DMS 273 treated with DMSO at 0.1 percent for 48 hours (cell line): ENCODE measurements around the gene SLC12A4.
"Not testable (repeated sequence)": the region's sequence is repeated elsewhere in the genome, so short reads cannot be mapped to it uniquely, and the experiment has no call there.

ENCODE experiments used
- DNase-seq: peaks from one replicate; lab custom pipeline; 2025; lab: John Stamatoyannopoulos, UW

The SLC12A4 gene

DNA sequence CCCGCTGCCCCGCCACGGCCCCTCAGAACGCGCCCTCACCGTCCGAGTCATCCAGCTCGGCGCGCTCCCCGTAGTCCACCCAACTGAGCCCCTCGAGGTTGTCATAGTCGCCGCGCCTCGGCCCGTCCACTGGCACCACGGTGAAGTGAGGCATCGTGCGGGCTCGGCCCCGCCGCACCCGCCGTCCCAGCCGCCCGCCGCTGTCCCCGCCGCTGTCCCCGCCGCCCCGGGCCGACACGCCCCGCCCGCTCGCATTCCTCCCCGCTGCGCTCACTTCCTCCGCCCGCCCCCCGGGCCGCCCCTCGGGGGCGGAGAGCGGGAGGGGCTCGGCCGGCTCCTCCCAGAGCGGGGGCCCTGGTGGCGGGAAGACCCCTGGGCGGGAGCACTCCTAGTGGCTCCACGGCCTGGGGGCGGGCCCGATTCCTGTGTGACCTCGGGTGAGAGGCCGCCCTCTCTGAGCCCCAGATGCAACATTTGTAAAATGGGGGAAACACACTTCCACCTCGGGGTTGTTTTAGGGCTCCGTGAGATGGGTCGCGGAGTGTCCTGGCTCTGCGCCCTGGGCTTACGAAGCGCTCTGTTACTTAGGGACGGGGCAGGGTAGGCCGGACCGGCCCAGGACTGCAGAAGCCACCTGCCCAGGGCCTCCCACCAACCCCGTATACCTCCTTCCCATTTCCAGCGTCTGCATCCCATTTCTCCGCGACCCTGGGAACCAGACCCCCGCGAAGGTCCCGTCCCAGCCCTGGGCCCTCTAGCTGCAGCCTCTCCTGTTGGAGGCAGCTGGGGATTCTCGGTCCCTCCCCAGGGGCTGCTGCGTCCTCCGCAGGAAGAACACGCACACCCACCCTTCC, at the start of gene SLC12A4:
Gene SLC12A4, minus strand, starts transcription at position 238 of the 854 bp plus-strand sequence. Its CDS starts 84 bp downstream, at position 154.
- no peak for DNase-seq

DNA sequence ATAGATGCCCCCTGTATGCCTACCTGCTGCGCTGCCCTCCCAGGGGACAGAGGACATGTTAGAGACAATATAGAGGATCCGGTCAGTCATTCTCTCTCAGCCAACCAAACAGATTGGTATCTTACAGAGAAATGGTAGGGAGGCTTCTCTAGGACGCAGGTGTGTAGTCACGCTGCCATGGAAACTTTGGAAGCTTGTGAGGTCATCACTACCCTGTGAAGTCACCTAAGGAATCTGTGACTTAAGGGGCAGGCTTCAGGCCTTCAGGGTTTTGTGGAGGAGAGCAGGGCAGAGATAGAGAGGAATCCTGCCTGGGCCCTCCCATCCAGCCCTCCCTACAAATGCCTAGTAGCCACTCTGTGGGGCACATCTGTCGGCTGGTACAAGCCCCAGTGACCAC, 47.2 kb upstream of the SLC12A4 start, which contains the start of gene DPEP2NB:
Gene DPEP2NB, minus strand, starts transcription at position 231 of the 400 bp plus-strand sequence. Its CDS starts 141 bp downstream, at position 90.
- DNase-seq, result no peak

DNA sequence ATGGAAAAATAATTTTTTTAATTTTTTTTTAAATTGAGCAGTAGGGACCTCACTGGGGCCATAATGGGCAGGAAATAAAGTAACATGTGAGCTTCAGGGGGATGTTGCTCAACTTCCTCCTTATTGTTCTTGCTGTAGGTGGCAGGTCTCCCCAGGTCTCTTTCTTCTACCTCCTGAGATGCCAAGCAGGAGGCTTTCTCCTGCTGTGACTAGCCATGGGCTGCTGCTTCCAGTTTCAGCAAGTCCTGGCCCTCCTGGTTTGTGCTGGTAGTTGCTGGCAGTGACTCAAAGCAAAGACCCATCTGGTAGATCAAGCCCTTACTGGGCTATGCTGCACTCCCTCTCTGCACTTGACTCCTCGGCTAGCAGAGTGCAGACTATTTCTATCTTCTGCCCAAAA, 45.0 kb upstream of the SLC12A4 start:
- DNase-seq, result no peak

DNA sequence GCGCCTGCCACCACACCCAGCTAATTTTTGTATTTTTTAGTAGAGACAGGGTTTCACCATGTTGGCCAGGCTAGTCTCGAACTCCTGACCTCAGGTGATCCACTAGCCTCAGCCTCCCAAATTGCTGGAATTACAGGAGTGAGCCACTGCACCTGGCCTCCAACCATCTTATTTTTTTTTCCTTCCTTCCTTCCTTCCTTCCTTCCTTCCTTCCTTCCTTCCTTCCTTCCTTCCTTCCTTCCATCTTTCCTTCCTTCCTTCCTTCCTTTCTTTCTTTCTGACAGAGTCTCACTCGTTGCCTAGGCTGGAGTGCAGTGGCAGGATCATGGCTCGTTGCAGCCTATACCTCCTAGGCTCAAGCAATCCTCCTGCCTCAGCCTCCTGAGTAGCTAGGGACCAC, 41.4 kb upstream of the SLC12A4 start:
- DNase-seq, result not testable (repeated sequence)

DNA sequence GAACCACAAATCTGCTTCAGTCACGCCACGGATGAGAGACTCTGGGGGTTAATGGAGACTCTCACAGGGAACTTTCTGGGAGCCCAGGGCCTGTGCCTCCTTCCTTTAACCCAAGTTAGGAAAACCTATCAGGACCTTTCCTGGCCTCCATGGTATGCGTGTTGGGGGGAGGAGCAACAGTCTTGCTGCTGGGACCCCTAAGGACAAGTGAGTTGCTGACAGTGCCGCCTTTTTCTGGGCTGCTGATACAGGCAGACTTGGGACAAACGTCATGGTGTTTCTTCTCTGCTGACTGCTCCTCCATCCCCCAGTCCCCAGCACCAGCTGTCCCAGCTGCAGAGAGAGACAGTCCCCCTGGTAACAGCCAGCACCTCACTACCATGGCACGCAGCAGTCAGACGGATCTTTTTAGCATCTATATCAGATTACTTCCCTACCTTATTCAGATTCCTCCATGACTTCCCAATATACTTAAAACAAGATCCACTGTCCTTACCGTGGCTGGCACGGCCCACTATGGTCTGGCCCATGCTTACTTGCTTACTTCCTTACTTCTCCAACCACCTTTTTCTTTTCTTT, 40.8 kb upstream of the SLC12A4 start:
- DNase-seq, result no peak

DNA sequence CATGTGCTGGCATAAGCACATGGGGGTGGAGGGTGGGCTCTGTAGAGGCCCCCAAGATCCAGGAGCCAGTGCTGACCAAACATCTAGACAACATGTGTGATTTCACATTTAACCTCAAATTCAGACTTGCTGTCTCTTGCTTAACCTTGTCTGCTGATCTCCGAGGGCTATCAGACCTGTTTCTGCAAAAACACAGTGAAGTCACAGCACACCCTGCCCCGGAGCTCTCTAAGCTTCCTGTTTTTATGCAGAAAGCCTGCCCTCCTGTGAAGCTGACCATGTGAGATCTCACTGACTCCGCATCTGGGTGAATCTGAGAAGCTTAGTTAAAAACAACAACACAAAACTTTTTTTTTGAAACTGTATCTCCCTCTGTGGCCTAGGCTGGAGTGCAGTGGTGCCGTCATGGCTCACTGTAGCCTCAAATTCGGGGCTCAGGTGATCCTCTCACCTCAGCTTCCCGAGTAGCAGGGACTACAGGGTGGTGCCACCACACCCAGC, 37.4 kb upstream of the SLC12A4 start:
- no peak for DNase-seq

DNA sequence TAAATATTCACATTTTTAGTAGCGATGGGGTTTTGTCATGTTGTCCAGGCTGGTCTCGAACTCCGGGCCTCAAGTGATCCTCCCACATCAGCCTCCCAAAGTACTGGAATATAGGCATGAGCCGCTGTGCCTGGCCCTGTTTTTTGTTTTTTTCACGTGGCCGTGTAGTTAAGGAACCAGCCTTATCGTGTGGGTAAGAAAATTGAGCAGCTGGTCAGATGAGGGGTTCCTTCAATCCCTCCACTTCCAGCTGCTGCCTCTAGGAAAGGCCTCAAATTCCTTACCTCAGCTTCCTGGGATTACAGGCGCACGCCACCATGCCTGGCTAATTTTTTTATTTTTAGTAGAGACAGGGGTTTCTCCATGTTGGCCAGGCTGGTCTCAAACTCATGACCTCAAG, 36.8 kb upstream of the SLC12A4 start:
- DNase-seq, result no peak

DNA sequence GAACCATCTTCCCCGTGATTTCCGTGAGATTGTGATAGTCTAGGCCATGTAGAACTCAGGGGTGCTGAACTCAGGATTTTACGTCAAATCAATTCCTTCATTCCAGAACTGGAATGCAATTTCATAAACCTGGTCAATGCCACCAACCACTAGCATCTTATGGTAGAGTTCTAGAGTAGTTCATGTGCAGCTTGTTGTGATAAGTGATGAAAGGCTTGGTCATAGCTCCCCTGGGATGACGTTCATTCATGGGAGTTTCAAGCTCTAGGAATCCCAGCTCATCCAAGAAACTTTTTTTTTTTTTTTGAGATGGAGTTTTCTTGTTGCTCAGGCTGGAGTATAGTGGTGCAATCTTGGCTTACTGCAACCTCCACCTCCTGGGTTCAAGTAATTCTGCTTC, 34.6 kb upstream of the SLC12A4 start:
- DNase-seq, result no peak

DNA sequence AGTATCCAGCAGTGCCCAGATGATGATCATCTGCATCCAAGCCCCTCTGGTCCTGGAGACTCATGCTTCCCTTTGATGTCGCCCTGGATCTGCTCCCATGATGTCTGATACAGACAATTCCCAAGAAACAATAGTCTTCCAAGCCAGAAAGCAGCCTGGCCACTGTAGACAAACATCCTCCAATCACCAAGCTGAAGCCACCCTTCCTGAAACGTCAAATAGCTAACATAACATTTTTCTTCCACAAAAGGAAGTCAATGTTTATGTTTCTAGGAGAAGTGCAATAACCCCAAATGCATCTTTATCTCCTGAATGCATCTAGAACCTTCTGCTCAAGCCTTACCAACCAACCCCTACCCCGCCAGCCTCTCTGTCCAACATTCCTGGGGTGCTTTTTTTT, 32.0 kb upstream of the SLC12A4 start:
- no peak for DNase-seq

DNA sequence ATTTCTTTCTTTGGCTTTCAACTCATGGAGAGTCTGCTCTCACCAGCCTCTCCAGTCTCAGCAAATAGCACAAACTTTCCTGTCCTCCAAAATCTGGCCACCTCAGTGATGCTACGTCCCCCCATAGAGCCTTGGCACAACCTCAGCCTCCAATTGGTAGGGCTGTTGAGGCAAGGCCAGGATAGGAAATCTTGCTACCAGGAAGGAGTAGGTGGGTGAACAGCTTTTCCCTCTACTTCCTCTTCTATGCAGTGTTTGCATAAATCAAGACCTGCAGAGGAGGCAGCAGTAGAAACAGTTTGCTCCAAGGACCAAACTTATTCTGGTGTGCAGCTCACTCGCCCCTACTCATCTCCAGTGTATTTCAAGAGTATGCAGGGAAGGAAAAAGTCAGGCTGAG, 31.5 kb upstream of the SLC12A4 start:
- no peak for DNase-seq

DNA sequence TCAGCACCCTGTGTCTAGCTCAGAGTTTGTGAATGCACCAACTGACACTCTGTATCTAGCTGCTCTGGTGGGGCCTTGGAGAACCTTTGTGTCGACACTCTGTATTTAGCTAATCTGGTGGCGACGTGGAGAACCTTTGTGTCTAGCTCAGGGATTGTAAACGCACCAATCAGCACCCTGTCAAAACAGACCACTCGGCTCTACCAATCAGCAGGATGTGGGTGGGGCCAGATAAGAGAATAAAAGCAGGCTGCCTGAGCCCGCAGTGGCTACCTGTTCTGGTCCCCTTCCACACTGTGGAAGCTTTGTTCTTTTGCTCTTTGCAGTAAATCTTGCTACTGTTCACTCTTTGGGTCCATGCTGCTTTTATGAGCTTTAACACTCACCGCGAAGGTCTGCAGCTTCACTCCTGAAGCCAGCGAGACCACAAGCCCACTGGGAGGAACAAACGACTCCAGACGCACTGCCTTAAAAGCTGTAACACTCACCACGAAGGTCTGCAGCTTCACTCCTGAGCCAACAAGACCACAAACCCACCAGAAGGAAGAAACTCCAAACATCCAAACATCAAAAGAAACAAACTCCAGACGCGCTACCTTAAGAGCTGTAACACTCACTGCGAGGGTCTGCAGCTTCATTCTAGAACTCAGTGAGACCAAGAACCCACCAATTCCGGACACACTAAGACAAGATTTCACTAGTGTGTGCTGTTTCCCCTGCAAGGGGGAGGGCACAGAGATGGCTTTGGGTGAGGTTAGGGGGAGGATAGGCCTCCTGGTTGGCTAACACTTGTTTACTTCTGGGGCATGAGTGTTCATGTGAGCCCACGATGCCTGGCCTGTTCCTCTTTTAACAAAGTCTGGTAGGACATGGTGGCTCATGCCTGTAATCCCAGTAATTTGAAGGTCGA, 30.6 kb upstream of the SLC12A4 start, which contains the start of gene DPEP2:
Gene DPEP2, minus strand, starts transcription at position 706 of the 910 bp plus-strand sequence. CDS start 6,272 bp downstream, outside the sequence.
- DNase-seq, result not testable (repeated sequence)

DNA sequence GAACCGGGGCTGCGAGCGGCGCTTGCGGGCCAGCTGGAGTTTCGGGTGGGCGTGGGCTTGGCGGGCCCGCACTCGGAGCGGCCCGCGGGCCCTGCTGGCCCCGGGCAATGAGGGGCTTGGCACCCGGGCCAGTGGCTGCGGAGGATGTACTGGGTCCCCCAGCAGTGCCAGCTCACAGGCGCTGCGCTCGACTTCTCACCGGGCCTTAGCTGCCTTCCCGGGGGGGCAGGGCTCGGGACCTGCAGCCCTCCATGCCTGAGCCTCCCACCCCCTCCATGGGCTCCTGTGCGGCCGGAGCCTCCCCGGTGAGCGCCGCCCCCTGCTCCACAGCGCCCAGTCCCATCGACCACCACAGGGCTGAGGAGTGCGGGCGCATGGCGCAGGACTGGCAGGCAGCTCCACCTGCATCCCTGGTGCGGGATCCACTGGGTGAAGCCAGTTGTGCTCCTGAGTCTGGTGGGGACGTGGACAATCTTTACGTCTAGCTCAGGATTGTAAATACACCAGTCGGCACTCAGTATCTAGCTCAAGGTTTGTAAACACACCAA, 29.9 kb upstream of the SLC12A4 start:
- not testable (repeated sequence) for DNase-seq

DNA sequence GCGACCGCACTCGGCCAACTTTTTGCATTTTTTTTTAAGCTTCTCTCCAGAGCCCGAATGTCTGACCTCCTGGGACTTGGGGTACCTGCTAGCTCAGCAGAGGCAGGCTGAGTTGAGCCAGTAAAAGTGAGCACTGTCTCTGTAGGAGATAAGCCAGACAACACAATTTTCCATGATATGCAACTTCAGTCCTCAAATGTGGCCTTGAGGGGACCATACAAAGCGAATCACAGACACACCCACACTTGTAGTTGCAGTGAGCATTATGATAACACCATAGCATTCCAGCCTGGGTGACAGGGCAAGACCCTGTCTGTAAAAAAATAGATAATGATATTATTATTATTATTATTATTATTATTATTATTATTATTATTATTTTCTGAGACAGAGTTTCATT, 28.2 kb upstream of the SLC12A4 start:
- DNase-seq, result no peak

DNA sequence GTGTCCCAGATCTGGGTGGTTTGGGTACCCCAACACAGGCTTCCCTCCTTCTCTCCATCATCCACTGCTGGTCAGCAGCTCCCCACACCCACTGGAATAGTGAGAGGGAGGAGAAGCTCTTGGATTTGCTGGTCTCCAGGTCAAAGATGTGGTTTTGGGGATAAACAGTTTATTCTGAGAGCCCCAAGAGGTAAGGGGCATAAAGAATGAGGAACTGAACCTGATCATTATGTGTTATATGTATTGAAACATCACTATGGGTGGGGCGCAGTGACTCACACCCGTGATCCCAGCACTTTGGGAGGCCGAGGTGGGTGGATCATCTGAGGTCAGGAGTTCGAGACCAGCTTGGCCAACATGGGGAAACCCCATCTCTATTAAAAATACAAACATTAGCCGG, 27.0 kb upstream of the SLC12A4 start:
- no peak for DNase-seq

DNA sequence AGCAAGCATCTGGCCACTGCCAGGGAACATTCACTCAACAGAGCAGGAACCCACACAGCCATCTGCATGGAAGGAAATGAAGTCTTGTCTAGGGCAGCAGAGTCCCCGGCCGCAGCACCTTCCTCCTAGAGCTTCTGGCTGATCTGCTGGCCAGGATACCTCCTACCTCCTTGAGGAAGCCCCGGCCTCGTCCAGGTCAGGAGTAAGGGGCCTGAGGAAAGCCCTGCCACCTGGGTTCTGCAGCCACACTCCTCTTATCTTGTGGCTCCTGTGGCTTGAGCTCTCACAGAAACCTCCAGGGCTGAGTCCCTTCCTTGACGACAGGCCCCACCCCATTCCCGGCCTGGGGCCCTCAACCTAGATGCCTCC, 25.6 kb upstream of the SLC12A4 start:
- DNase-seq, result not testable (repeated sequence)

DNA sequence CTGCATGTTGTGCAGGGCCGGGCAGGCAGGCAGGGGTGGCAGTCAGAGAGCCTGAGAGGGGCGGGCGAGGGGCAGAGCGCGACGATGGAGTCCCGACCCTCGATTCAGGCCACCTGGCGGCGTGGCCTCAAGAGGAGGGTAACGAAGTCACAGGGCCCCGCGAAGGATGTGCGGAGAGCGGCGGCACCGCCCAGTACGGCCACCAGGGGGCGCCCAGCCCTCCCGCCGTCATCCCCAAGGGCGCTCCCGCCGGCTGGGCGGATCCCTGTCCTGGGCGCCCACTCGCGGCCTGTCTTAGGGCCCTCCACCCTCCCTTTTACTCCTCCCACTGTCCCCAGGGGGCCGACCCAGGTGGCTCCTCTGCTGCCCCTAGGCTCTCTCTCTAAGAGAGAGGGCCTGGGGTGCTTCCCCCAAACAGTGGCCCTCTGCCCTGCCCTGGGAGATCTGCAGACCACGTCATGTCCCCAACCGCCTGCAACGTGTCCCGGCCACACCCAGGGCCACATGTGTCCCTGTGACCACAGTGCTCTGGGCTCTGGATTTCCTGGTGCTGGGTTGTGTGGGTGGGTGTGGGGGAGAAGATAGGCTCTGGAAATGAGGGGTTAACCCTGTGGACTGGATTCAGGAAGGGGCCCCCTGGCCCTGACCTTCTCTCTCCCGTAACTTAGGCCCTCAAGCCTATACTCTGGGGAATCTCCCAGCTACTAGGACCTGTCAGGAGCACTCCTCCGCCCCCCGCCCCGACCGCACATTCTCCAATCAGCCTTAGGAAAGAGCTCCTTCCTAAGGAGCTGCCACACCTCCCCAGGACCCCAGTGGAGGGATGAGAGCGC, 25.0 kb upstream of the SLC12A4 start:
- DNase-seq, result no peak

DNA sequence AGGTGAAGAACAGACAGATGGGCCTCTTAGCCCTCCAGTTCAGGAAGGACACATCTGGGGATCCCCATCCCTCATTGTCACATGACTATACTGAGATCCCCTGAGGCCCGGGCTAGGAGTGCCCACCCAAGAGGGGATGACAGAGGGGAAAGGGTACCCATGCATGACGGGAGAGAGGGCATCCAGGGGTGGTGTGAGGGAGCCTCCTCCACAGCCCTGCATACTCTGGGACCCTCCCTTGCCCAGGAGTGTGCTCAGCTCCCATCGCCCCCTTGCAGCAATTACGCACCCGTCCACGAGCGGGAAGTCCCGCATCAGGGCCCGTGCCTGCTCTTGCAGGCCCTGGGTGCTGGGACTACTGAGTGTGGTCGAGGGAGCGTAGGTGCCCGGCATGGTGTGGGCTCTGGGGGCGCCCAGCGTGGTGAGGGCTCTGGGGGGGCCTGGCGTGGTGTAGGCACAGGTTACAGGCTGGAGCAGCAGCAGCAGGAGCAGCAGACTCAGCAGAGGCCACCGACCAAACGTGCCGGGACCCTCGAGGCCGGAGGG, 24.3 kb upstream of the SLC12A4 start:
- DNase-seq, result no peak

DNA sequence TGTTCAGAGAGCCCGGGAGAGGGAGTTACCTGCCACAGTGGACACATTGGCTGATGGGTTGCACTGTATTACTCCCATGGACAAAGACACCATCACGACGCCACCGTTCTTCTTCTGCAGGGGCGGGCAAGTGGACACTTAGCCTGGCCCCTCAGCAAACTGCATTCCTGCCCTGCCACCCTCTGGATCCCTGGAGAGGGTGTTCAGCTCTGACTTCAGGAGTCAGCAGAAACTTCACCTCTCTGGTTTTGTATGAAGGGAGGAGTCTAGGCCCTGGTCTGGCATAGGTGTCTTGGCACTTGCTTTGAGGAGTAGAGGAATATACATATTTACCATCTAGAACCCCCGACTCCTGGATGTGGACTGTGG, 21.6 kb upstream of the SLC12A4 start:
- no peak for DNase-seq

DNA sequence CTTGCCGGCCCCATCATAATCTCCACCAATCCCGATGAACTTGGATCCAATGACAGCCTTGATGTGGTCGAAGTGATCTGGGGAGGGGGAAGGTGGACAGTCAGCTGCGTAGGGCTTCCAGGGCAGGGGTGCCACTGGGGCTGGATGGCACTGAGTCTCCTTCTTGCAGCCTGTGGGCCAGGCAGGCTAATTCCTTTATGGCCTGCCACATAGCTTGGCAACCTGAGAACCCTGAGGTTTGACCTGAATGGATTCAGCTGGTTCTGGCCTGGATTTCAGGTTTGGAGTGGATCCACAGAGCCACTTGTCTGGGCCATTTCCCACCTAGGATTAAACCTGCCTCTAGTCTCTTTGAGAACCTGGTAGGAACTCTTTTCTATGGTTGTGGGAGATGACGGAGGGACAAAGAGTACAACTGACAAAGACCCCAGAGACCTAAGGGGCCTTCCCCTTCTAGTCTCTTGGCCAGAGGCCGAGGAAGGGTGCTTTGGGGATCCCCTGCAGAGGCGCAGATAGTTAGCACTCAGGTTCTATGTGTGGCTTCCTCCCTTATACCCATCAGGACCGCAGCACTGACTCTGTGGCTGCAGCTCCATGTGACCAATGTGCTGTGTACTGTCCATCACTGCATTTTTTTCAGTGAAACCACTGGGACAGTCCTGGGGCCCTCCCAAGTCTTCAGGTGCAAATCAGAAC, 21.0 kb upstream of the SLC12A4 start:
- no peak for DNase-seq

DNA sequence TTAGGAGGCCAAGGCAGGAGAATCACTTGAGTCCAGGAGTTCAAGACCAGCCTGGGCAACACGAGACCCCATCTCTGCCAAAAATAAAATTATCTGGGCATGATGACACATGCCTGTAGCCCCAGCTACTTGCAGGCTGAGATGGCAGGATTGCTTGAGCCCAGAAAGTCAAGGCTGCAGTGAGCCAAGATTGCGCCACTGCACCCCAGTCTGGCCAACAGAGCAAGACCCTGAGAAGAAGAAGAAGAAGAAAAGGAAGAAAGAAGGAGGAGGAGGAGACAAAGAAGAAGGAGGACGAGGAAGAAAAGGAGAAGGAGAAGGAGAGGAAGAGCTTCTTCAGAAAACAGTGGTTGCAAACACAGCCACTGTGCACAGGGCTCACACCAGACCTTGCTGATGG, 20.2 kb upstream of the SLC12A4 start:
- DNase-seq, result no peak
